GM21390 (cell line): Measurements from ENCODE around the gene PAIP2.
A peak's percentile ranks its signal among the peaks of the same experiment; 100 is the strongest.
"Not testable (repeated sequence)": the region's sequence is repeated elsewhere in the genome, so short reads cannot be mapped to it uniquely, and the experiment has no call there.

Experiments used
- ATAC-seq: cut with Tn5 transposase; IDR thresholded peaks from one replicate; pipeline ENCODE4 v1.9.1; 2021; ENCODE audit not compliant: unreplicated experiment

The PAIP2 gene

GRCh38 chr5:139314276-139314675 is 27.4 kb upstream of the PAIP2 start:
- ATAC-seq: no peak

GRCh38 chr5:139315056-139315615 is 26.5 kb upstream of the PAIP2 start:
- no peak for ATAC-seq

DNA sequence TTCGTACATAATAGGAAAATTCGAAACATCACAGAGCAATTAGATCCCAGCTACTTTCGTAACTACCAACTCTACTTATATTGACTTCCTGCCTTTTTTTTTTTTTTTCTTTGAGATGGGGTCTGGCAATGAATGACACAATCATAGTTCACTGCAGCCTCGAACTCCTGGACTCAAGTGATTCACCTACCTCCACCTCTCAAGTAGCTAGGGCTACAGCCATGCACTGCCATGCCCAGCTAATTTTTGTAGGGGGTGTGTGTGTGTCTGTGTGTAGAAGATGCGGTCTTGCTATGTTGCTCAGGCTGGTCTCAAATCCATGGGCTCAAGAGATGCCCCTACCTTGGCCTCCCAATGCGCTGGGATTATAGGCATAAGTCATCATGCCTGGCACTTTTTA is 5.8 kb upstream of the PAIP2 start:
- ATAC-seq: no peak

DNA sequence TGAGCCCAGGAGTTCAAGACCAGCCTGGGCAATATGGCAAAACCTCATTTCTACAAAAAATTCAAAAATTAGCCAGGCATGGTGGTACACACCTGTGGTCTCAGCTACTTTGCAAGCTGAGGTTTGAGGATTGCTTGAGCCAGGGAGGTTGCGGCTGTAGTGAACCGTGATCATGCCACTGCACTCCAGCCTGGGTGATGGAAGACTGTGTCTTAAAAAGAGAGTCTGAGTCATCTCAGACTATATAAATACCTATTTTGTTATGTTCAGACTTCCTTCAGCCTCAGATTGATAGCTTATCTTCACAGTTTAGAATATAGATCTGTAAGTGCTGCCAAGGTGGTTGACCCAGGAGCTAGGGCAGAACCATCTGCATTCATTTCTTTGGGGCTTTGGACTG is 1.6 kb upstream of the PAIP2 start:
- no peak for ATAC-seq

GRCh38 chr5:139341187-139341688 is 416 bp upstream of the PAIP2 start:
- ATAC-seq: no peak

DNA sequence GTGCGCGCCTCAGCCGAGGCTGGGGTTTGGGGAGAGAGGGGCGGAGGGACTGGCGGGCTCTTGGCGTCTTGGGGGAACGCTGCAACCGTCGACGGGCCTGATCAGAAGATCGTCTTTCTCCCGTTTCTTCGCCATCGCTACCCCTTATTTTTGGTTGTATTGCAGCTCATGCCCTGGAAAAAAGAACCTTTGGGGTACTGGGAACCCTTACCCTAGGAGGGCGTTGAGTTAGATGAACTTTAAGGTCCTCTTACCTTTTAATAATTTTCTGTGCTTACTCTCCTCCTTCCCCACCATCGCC is 719 bp downstream of the PAIP2 start:
- peak; percentile 48 for ATAC-seq

- ATAC-seq: no peak
Measured at GRCh38 chr5:139343476-139343875, 1.8 kb downstream of the PAIP2 start.

DNA sequence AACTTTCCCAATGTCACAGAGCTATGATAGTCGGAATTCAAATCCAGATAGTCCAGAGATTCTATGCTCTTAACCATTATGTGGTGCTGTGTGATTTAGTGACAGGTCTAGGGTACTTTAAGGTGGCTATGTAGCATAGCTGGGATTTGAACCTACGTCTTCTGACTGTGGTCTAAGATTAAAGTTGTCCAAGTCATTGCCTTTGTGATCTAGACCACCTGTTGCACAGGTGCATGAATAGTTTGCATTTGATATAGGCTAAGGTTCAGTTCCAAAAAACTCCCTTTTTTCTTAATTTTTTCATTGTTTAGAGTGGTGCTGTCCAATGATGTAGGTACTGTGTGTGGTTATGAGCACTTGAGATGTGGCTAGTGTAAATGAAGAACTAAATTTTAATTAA is 2.5 kb downstream of the PAIP2 start:
- ATAC-seq: no peak

- not testable (repeated sequence) for ATAC-seq
Measured at GRCh38 chr5:139345442-139345841, 3.8 kb downstream of the PAIP2 start.

- ATAC-seq: not testable (repeated sequence)
Measured at GRCh38 chr5:139347863-139348262, 6.2 kb downstream of the PAIP2 start.

DNA sequence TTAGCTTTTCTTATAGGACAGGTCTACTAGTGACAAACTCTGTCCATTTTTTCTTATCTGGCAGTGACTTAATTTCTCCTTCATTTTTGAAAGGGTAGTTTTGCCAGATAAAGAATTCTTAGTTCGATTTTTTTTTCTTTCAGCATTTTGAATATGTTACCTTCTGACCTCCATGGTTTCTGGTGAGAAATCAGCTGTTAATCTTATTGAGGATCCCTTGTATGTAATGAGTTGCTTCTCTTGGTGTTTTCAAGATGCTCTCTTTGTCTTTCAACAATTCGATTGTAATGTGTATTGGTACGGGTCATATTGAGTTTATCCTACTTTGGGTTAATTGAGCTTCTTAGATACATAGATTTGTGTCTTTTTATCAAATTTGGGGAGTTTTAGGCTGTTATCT is 12.5 kb downstream of the PAIP2 start:
- ATAC-seq: no peak

DNA sequence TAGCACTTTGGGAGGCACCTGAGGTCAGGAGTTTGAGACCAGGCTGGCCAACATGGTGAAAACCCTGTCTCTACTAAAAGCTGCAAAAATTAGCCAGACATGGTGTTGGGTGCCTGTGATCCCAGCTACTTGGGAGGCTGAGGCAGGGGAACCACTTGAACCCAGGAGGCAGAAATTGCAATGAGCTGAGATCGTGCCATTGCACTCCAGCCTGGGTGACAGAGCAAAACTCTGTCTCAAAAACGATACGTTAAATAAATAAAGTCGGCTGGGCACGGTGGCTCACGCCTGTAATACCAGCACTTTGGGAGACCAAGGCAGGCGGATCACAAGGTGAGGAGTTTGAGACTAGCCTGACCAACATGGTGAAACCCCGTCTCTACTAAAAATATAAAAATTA is 14.2 kb downstream of the PAIP2 start:
- ATAC-seq: not testable (repeated sequence)

DNA sequence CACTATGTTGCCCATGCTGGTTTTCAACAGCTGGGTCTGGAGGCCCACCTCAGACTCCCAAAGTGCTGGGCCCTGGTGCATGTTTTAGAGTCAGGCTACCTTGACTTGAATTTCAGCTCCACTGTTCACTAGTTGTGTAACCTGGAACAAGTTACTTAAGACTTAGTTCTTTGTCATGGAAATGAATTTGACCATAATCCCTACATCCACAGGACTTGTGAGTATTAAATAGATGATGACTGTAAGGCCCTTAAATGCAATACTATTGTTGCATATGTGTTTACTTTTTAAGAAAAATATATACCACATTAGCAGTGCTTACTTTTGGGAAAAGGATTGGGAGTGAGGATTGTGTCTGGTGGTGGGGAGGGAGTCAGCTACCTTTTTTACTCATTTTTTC is 16.4 kb downstream of the PAIP2 start:
- ATAC-seq: no peak

- ATAC-seq: no peak
Measured at GRCh38 chr5:139360384-139360783, 18.7 kb downstream of the PAIP2 start.

- ATAC-seq: no peak
Measured at GRCh38 chr5:139361835-139362429, 20.3 kb downstream of the PAIP2 start.

DNA sequence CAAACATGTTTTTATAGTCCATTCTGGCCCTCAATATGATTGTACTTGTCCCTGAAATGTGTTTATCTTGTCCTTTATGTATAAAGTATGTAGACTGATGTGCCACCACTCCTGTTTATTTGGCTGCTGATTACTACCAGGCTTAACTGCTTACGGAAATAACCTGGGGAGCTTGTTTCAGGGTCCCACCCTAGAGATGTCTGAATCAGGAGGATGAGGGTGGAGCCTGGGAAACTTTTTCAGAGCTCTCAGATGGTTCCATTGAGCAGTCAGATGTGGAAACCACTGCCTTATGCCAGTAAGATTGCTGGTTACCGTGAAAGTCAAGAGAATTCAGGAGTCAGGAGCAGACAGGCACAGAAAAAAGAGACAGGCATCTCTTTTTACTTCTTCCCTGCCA is 22.3 kb downstream of the PAIP2 start:
- no peak for ATAC-seq

DNA sequence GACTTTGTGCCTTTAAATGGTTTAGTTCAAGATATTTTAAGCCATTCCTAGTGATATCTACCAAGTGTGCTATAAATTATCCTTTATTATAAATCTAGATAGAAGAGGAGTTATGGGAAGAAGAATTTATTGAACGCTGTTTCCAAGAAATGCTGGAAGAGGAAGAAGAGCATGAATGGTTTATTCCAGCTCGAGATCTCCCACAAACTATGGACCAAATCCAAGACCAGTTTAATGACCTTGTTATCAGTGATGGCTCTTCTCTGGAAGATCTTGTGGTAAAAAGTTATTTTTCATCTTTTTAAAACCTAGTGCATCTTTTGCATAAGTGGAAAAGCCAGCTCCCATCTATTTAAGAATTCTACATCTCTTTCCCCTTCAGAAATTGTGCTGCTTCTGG is 22.8 kb downstream of the PAIP2 start:
- no peak for ATAC-seq

GRCh38 chr5:139368613-139369012 is 27.0 kb downstream of the PAIP2 start:
- no peak for ATAC-seq

DNA sequence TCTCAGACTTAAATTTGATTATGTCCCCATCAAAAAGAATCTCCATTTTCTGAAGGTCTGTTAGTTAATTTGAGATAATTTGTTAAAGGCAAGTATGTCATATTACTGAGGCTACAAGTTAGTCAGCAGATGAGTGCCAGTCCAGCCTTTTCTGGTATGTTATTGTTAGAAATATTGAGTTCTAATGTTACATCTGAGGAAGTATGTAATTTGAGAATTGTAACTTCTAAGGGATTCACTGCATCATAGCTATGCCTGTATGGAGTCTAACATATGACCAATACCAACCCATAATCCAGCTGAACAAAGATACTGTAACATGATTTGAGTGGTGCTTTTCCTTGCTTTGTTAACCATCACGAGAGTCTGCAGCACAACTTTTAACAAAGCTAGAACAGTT is 27.5 kb downstream of the PAIP2 start:
- ATAC-seq: no peak

DNA sequence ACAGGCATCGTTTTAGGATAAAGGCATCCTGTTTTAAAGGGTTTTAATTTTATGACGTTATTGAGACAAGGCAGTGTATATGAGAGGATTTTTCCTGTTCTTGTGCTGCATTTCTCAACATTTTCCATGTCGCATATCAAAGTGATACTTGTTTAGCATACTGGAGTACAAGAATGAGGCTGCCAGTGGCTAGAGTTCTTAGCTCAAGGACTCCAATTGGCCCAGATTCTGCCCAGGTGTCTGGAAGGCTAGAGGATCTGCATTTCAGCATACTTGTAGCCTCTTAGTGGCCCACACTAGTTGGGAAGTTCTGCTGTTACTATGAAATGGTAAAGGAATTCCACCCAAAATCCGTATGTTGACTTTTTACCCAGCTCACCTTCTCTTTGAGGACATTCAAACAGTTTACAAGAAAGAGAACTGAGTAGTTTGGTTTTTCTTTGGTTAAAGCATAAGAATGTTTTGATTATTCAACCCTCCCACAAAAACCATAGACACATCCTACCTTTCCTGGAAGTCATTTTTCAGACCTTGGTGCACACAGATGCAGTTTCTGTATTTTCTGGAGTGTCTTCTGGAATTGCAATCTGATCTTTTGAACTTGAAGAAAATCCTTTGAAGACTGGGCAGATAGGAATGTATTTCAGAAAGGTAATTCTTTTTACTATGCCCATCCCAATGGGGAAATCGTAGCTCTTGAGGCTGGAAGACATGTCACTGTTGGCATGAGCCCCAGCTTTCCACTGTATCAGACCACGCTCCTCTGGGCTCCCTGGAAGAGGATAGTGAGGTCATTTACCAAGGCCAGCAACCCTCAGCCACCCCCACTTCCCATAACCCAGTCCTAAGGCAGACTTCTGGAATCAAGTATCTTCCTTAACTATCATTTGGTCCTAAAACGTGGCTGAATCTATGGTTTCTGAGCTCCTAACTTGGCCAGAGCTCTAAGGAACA is 30.1 kb downstream of the PAIP2 start:
- no peak for ATAC-seq

DNA sequence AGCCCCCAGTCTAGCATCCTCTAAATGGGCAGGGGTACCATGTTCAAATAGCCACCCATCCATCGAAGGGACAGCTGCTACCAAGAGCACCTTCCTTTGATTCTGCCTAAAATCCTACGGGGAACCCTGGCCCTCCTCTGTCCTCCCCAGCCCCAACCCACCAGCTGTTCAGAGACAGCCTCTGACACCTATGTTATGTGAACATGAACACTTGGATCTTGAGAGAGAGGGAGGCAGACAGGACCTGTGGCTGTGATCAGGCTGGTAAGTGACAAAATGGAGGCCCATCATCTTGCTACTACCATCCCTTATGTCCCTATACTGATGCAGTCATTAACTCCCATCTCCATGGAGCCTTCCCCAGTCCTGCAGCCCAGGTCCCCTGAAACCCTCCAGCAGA is 33.3 kb downstream of the PAIP2 start:
- ATAC-seq: no peak

GRCh38 chr5:139376364-139376763 is 34.7 kb downstream of the PAIP2 start:
- no peak for ATAC-seq
